K562 (cell line): ENCODE measurements around the gene COPG2.

ENCODE experiments used
- CHD4 ChIP-seq: fragments of 200-600 bp; sonication (generic); IDR thresholded peaks from 3 replicates; pipeline ENCODE4 v1.6.1; 2012; ENCODE audit warnings: low read depth, mild to moderate bottlenecking, mixed read lengths, low read length, inconsistent platforms; ENCODE audit not compliant: insufficient read depth, insufficient replicate concordance, poor library complexity, severe bottlenecking
- CREB1 ChIP-seq, 2 experiments: sonication (generic) in 1 of 2; formaldehyde crosslinking in 1 of 2; IDR thresholded peaks; 2 replicates each; pipeline versions ENCODE4 v1.6.1 to v1.8.0; 2012 to 2022; ENCODE audit warnings: inconsistent platforms in 1 of 2, mild to moderate bottlenecking in 1 of 2, missing genetic modification reagents in 1 of 2, moderate library complexity in 1 of 2
- E2F4 ChIP-seq: sonication (generic); formaldehyde crosslinking; IDR thresholded peaks from 2 replicates; pipeline ENCODE4 v1.8.0; 2022; ENCODE audit warnings: mild to moderate bottlenecking, low read depth, missing genetic modification reagents
- HMG20A ChIP-seq: fragments of 450-650 bp; formaldehyde crosslinking; conservative IDR thresholded peaks from 2 replicates; pipeline ENCODE4 v1.4.0; 2020; ENCODE audit warnings: mild to moderate bottlenecking, mixed read lengths
- JUN ChIP-seq, 2 experiments: sonication (generic) in 1 of 2; formaldehyde crosslinking in 1 of 2; IDR thresholded peaks; 2 replicates each; pipeline versions ENCODE4 v1.6.1 to v1.8.0; 2012 to 2022; ENCODE audit warnings: borderline replicate concordance in 2 of 2, mild to moderate bottlenecking in 2 of 2, improper control_type of control experiment in 1 of 2, low read depth in 1 of 2, low read length in 1 of 2, missing genetic modification reagents in 1 of 2
- REST ChIP-seq, 2 experiments: fragments of 450-650 bp; formaldehyde crosslinking in 1 of 2; IDR thresholded peaks; 2 replicates each; pipeline versions ENCODE4 v1.4.0 to v1.6.1; 2014 to 2020; ENCODE audit warnings: mild to moderate bottlenecking in 2 of 2, borderline replicate concordance in 1 of 2, low read depth in 1 of 2
- STAT6 ChIP-seq: sonication (generic); formaldehyde crosslinking; IDR thresholded peaks from 2 replicates; pipeline ENCODE4 v1.8.1; 2023; ENCODE audit warnings: mild to moderate bottlenecking, missing genetic modification reagents
- ZNF274 ChIP-seq: IDR thresholded peaks from 2 replicates; pipeline ENCODE4 v1.6.1; 2011; ENCODE audit warnings: low read depth, mild to moderate bottlenecking, low read length, moderate library complexity, borderline replicate concordance

- TF ChIP-seq ZNF274 (no peak), CREB1 (IDR thresholded peaks at IDR 0.05) (no peak), CREB1 (CRISPR knock-in tag; IDR thresholded peaks at IDR 0.05) (no peak), JUN (IDR thresholded peaks at IDR 0.05; ENCODE audit: borderline replicate concordance, low read depth, low read length) (no peak), JUN (CRISPR knock-in tag; IDR thresholded peaks at IDR 0.05; ENCODE audit: borderline replicate concordance) (no peak), E2F4 (CRISPR knock-in tag) (no peak), STAT6 (CRISPR knock-in tag) (no peak), HMG20A (CRISPR knock-in tag) (no peak), REST (IDR thresholded peaks at IDR 0.05; ENCODE audit: borderline replicate concordance) (no peak), REST (CRISPR knock-in tag; IDR thresholded peaks at IDR 0.05; ENCODE audit: low read depth) (no peak), CHD4 (no peak)
Measured at GRCh38 chr7:130628901-130629300, 39.6 kb downstream of the COPG2 start.
